ENCODE data around the gene ASXL1. TPM values are rescaled to one million over a fixed set of nuclear protein-coding genes. Genes with fewer than 3 reads are reported as not detected.
"Not testable (repeated sequence)": the region's sequence is repeated elsewhere in the genome, so short reads cannot be mapped to it uniquely, and the experiment has no call there.

The ASXL1 gene
- polyA plus RNA-seq, 12 donors: 30.9 to 63.5 (median 37.7) TPM; not detected in 1

DNA sequence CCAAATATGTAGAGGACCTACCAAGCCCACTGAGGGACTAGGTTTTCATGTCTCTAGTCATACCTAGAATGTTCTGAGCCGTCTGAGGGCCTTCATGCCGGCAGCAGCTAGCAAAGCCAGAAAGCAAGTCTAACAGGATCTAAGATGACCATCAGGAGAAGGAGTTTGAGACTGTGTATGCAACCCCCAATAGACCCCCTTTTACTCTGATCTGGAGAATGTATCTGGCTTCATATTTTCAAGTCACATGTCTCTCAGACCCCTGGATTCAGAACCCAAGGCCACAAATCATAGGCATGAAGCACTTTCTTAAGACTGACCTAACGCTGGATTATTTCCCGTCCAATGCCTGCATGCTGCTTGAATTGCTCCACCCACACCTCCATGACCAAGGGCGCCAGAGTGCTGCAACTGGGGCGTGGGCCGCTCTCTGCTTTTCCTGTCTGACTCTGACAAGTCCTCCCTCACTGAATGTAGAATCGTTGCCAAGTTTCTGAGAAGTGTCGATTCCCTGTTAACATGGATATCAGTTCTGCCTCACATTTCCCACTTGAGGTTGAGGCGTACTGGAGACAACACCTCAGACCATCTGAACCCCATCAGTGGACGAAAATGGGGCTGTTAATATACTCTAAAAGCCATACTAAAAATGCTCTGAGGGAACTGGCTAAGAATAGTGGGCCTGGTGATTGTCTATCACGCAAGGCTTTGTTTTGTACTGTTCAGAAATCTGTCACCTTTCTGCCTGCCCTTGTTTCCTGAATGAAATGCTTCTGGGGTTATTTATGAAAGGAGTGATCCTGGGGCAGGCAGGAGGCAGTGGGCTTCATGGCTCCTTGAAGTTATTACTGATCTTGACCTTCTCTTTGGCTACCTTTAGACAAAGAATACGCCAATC is 23.9 kb upstream of the ASXL1 start:
- no peak for DNase-seq

GRCh38 chr20:32336918-32337347 is 21.2 kb upstream of the ASXL1 start:
- no peak for DNase-seq

DNA sequence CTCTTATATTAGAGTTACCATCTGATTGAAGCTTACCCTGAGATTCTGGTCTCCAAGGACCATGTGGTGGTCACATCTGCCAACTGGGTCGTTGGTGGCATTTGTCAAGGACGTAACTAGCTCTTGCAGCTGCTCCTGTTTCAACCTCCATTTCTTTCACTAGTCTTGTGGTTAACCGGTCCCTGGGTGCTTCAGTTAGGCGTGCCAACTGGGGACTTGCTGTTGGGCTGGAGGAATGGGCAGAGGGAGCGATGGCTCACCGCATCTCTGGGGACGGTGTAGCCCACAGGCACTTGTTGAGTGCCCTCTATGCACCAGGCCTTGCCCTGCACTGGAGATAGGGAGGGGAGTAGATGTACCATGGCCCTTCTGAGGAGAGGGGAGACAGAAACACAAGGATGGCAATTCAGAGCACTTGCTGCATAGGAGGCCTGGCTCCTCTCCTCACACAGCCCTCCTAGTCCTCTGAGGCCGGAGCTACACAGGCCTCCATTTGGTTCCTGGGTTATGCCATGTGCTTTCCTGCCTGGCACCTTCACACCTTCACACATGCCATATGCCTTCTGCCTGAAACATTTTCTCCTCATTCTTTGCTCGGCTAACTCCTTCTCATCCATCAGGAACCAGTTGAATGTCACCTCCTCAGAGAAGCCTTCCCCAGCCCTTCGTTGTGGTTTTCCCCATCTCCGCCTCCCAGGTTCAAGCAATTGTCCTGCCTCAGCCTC is 20.0 kb upstream of the ASXL1 start:
- DNase-seq: no peak

DNA sequence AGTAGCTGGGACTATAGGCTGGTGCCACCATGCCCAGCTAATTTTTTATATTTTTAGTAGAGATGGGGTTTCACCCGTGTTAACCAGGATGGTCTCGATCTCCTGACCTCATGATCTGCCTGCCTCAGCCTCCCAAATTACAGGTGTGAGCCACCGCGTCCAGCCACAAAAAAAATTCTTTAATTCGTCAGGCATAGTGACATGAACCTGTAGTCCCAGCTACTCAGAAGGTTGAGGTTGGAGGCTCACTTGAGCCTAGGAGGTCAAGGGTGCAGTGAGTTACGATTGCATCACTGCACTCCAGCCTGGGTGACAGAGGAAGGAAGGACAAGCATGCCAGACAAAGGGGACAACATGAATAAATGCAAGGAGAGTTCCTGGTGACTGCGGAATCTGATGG is 19.5 kb upstream of the ASXL1 start:
- DNase-seq: no peak

- no peak for DNase-seq
Measured at GRCh38 chr20:32339116-32339515, 19.0 kb upstream of the ASXL1 start.

GRCh38 chr20:32341053-32341452 is 17.1 kb upstream of the ASXL1 start:
- DNase-seq: not testable (repeated sequence)

GRCh38 chr20:32343439-32343838 is 14.7 kb upstream of the ASXL1 start:
- DNase-seq: no peak

GRCh38 chr20:32344835-32345506 is 13.2 kb upstream of the ASXL1 start:
- DNase-seq: no peak

GRCh38 chr20:32348207-32348606 is 9.9 kb upstream of the ASXL1 start:
- no peak for DNase-seq

DNA sequence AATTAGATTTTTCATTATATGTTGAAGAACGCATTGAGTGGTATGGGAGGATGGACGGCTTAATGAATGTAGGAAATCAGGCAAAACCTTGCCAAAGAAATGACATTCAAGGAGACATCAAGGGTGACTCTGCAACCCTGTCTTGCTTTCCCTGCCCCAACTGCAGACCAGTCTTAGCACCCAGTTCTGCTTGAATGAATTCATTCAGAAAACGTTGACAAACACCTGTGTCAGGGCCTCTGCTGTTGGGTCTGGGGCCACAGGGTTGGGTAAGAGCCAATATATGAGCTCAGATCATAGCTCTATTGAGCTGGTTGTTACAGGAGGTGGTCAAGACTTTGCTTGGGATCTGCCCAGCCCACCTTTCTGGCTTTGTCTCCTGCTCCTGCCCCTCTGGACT is 7.7 kb upstream of the ASXL1 start:
- DNase-seq: no peak

- DNase-seq: no peak
Measured at GRCh38 chr20:32352121-32352720, 5.9 kb upstream of the ASXL1 start.

DNA sequence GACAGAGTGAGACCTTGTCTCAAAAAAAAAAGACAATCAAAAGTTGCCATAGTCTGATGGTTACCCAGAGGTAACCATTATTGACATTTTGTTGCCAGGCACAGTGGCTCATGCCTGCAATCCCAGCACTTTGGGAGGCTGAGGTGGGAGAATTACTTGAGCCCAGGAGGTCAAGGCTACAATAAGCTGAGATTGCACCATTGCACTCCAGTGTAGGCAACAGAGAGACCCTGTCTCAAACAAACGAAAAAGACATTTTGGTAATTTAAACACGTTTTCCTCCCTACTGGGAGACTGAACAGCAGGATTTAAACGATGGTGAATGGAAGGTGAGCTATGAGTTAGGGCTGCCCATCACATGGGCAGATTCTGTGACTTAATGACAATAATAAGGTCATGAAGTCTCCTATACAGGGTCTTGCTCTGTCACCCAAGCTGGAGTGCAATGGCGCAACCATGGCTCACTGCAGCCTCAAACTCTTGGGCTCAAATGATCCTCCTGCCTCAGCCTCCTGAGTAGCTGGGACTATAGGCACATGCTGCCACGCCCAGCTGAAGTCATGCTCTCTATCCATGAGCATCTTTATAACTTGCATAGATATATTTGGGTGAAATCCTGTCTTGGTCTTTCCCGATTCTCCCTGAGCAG is 4.2 kb upstream of the ASXL1 start:
- no peak for DNase-seq

- no peak for DNase-seq
Measured at GRCh38 chr20:32354592-32355416, 3.3 kb upstream of the ASXL1 start.

DNA sequence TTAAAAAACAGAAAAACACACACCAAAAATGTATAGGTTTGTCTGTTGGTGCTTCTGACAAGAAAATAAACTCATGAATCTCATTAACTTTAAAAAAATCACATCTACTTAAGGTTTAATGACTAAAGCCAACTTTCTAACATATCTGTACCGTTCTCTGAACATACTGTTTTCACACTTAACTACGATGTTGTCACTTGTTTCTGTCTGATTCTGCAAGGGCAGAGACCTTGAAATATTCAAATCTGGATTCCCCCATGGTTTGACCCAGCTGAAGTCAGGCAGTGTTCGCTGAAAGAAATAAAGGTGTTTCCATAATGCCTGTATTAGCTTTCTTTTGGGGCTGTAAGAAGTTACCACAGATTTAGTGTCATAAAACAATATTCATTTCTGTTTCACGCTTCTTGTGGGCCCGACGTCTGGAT is 2.7 kb upstream of the ASXL1 start:
- no peak for DNase-seq

- not testable (repeated sequence) for DNase-seq
Measured at GRCh38 chr20:32355907-32356621, 2.1 kb upstream of the ASXL1 start.

- DNase-seq: peak; percentile 31
Measured at GRCh38 chr20:32356622-32357374, 1.3 kb upstream of the ASXL1 start.

- no peak for DNase-seq
Measured at GRCh38 chr20:32357375-32357868, 709 bp upstream of the ASXL1 start.

DNA sequence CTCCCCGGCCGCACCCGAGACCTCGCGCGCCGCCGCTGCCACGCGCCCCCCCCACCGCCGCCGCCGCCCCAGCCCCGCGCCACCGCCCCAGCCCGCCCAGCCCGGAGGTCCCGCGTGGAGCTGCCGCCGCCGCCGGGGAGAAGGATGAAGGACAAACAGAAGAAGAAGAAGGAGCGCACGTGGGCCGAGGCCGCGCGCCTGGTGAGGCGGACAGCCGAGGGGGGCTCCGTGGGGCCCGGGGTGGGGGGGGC is 426 bp downstream of the ASXL1 start:
- DNase-seq: no peak

All from muscle of arm (tissue), 12 donors.